GM19395 (cell line): ENCODE data around the gene CFAP57.

Experiments
- ATAC-seq: cut with Tn5 transposase; IDR thresholded peaks from one replicate; pipeline ENCODE4 v1.9.1; 2021; ENCODE audit warnings: mild to moderate bottlenecking, moderate library complexity; ENCODE audit not compliant: unreplicated experiment

CFAP57 gene

GRCh38 chr1:43293896-43294760 is 122.0 kb downstream of the CFAP57 start:
- no peak for ATAC-seq

DNA sequence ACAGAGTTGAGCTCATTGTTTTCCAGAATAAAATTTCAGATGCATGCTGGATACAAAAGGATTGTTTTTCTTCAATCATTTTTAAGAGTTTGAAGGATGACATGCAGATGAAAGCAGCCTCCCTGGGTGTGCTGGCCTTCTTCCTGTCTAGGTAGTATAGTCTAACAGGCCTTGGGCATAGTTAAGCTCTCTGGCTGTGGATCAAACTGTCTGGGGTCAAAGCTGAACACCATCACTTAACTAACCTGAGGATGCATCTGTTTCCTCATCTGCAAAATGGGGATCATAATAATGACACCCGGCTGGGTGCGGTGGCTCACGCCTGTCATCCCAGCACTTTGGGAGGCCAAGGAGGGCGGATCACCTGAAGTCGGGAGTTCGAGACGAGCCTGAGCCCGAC is 122.6 kb downstream of the CFAP57 start:
- no peak for ATAC-seq

GRCh38 chr1:43296207-43296606 is 124.1 kb downstream of the CFAP57 start:
- ATAC-seq, result no peak

- ATAC-seq, result no peak
Measured at GRCh38 chr1:43298055-43298454, 125.9 kb downstream of the CFAP57 start.

GRCh38 chr1:43299101-43299500 is 127.0 kb downstream of the CFAP57 start:
- no peak for ATAC-seq

GRCh38 chr1:43300378-43301094 is 128.4 kb downstream of the CFAP57 start, which contains the start of gene TIE1:
TSS of gene TIE1 (plus strand) at chr1:43300982. CDS start at chr1:43301072, 90 bp downstream.
- ATAC-seq, result no peak

DNA sequence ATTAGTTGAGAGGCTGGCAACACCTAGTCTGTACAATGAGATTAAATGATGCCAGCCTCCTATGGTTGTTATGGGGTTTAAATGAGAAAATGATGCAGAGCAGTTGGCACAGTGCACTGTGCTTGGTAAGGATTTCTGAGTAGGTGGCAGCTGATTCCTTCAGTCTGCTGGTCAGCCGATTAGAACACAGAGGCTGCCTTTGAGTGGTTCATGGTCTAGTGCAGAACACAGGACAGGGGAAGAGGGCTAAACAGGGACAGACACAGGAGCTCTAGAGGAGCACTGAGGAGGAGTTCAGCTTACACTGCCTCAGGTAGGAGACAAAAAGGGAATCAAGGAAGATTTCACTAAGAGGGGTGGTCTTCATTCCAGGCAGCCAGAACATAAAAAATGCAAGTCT is 130.1 kb downstream of the CFAP57 start:
- no peak for ATAC-seq

DNA sequence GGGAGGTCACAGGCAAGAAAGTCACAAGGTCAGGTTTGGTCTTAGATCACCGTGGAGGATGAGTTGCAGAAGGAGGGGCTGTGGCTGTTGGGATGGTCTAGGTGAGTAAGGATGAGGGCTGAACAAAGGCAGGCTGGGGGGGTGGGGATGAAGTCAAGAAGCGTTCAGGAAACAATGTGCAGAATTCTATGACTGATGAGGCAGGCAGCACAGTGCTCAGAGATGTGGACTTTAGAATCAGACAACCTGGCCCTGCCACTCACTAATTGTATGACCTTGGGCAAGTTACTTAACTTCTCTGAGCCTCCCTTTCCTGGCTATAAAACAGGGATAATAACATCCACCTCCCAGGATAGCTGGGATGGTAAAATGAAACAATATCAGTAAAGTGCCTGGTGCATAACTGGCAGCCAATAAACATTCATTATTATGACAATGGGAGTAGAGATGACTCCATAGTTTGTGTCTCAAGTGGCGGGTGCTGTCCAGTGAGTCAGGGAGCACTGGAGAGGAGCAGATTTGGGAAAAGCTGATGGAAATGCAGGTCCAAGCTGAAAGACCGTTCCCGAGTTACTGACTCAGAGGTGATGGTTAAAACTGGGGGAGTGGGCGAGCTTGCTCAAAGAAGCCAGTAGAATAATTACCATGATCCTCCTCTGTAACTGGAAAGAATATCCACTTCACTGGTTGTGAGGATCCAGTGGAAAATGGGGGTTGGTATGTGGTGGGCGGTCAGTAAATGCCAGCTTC is 130.8 kb downstream of the CFAP57 start:
- ATAC-seq, result no peak

GRCh38 chr1:43303471-43304313 is 131.6 kb downstream of the CFAP57 start:
- ATAC-seq, result no peak
